Adipocyte (in vitro differentiated cells): ENCODE measurements around the gene SLC12A9.

Experiments used
- DNase-seq: peaks from one replicate; pipeline ENCODE4 v3.0.0-alpha.2; 2015; ENCODE audit warnings: low read depth
- H3K27me3 ChIP-seq: replicated peaks from 2 replicates; pipeline ENCODE4 v1.7.0; 2013; ENCODE audit warnings: mild to moderate bottlenecking, low read length, moderate library complexity; ENCODE audit not compliant: control insufficient read depth, insufficient read depth
- H3K36me3 ChIP-seq: 2 replicates; pipeline ENCODE4 v1.7.0; 2013; ENCODE audit warnings: low read length, mild to moderate bottlenecking, moderate library complexity; ENCODE audit not compliant: control insufficient read depth, insufficient read depth, severe bottlenecking
- H3K4me1 ChIP-seq: 2 replicates; pipeline ENCODE4 v1.7.0; 2013; ENCODE audit warnings: mild to moderate bottlenecking, low read length, moderate library complexity; ENCODE audit not compliant: control insufficient read depth, insufficient read depth
- H3K4me3 ChIP-seq: 2 replicates; pipeline ENCODE4 v1.7.0; 2013; ENCODE audit warnings: mild to moderate bottlenecking, low read length, moderate library complexity
- H3K9ac ChIP-seq: 2 replicates; pipeline ENCODE4 v1.7.0; 2013; ENCODE audit warnings: mild to moderate bottlenecking, low read length, moderate library complexity
- H3K9me3 ChIP-seq: 2 replicates; pipeline ENCODE4 v1.7.0; 2013; ENCODE audit warnings: mild to moderate bottlenecking, low read length, moderate library complexity; ENCODE audit not compliant: control insufficient read depth

SLC12A9 gene

DNA sequence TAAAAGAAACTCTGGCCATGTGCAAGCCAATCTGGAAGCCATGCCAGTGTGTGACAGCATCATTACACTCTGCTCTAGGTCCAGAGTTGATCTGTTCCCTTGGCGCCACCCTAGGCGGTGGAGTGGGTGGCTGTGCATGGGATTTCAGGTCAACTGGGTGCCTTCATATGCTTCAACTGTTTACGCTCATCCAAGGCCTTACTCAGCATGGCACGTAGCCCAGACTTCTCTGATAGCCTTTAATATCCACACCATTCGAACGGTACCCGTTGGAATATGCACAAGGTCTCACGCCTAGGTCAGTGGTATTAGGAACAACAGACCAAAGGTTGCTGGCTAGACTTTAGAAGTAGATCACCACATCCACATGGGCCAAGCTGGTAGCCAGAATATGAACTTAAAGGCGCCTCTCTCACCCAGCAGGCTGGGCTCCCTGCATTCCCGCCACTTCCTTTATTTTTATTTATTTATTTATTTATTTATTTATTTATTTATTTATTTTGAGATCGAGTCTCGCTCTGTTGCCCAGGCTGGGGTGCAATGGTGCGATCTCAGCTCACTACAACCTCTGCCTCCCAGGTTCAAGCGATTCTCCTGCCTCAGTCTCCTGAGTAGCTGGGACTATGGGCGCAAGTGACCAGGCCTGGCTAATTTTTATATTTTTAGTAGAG is 61.8 kb downstream of the SLC12A9 start:
- Histone ChIP-seq H3K9me3 (no peaks in the 10 kb centered on the region), H3K4me1 (peaks cover 3% of the 10 kb centered on the region), H3K4me3 (no peak overlapping the region), H3K27me3 (peaks cover 16% of the 10 kb centered on the region), H3K36me3 (no peaks in the 10 kb centered on the region), H3K9ac (no peak overlapping the region)
- no peak for DNase-seq

DNA sequence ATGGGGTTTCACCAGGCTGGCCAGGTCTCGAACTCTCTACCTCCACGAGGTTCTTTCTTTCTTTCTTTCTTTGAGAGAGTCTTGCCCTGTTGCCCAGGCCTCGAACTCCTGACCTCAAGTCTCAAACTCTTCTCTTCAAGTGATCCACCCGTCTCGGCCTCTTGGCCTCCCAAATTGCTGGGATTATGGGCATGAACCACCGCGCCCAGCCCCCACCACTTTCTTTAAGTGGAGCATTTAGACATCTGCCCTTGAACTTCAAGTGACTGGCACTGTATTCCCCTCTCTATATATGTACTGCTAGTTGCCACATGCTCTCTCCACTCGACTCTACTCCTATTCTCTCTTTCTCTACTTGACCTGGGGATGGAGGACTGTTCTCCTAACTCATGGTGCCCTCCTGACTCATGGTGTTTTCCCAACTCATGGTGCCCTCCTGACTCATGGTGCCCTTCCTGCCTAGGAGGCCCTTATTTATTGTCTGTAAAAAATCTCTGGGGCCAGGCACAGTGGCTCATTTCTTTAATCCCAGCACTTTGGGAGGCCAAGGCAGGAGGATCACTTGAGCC is 62.5 kb downstream of the SLC12A9 start:
- no peak overlapping the region for H3K9ac ChIP-seq
- H3K9me3 ChIP-seq, result no peaks in the 10 kb centered on the region
- no peaks in the 10 kb centered on the region for H3K36me3 ChIP-seq
- peaks cover 3% of the 10 kb centered on the region for H3K4me1 ChIP-seq
- peaks cover 18% of the 10 kb centered on the region for H3K27me3 ChIP-seq
- no peak overlapping the region for H3K4me3 ChIP-seq
- DNase-seq, result no peak
